ENCODE measurements around the gene PTPRG.

The PTPRG gene

DNA sequence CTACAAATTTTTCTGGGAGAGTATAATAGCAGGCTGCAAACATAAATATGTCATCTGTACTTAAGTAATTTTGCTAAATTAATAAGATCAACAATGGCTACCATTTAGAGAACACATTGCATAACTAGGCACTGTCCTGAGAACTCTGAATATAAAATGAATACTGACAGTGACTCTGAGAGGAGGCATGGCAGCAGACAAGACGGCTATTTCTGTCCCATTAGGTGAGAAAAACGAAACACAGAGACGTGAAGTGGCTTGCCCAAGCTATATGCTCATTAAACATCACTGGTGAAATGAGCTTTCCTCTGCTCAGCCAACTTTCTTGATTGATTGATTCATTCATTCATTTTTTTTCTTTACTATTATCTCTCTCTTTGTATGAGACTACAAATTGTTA lies 384.3 kb downstream of the PTPRG start:
- DNase-seq, result no peak

DNA sequence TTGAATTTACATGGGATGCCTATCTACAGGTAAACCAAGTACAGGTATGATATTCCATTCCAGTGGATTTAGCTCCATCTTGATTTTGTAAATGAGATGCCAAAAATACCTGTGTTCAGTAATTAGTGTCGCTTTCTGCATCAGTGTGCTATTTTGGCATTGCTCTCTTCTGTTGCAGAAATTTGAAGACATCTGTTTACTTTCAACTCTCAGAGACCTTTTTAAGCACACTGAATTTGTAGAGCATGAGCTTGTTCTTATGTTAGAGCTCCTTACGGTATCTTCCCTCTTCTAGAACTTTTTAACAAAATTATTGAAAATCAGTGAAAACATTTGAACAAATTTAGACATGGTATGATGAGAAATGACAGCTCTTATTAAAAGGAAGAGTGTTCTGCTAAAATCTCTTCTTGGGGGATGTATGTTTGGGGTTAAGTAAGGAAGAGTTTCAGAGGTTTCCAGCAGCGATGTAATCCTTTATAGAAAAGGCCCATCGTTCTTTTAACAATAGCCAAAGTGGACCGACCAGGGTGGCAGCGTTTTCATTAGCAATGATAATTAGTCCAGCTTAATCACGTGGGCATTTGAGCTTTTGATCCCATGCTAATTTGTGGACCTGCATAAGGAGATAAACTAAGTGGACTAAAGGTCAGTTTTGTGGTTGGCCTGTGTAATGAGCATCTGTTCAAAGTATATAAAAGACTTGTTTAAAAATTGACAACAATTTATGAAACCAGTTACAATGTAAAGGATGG lies 385.4 kb downstream of the PTPRG start:
- DNase-seq, result no peak

DNA sequence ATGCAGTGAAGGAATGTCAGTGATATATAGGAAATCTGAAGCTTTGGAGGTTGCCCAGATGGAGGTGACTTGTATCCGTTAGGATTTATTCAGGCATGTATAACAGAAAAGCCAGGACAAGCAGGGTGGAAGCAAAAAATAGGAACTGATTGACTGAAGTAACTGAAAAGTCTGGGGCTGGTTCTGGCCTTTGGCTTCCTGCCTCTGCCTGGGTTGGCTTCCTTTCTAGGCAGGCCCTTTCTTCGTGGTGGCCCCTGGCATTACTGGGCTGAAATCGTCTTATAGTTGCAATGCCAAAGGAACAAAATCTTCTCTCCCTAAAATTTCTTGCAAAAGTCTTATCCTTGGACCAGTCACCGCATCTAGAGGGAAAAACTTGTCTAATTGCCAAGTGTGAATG lies 386.1 kb downstream of the PTPRG start:
- DNase-seq, result no peak

DNA sequence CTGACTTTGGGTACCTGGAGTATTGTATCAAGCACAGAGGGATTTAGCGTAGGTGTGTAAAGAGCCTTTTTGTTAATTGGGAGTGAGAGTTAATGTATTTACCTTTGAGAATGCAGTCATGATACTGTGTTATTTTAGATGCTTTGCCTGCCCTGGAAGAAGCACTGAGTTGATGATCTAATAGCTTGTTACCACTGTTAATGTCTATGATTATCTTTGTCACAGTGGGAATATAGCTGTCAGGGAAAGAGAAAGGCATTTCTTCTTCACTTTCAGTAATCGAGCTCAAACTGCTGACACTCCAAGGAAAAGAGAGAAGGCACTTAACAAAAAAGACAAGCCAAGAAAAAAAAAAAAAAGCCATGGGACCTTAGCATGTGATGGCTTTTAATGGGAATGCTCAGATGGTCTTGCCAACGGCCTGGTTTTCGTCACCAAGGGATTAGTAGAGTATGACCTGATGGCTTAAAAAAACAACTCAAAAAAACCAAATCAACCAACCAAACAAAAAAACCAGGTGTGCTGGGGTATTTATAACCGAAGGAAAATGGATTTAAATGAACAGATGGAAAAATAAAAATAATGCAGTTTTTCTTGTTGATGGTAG lies 387.4 kb downstream of the PTPRG start:
- DNase-seq, result no peak

DNA sequence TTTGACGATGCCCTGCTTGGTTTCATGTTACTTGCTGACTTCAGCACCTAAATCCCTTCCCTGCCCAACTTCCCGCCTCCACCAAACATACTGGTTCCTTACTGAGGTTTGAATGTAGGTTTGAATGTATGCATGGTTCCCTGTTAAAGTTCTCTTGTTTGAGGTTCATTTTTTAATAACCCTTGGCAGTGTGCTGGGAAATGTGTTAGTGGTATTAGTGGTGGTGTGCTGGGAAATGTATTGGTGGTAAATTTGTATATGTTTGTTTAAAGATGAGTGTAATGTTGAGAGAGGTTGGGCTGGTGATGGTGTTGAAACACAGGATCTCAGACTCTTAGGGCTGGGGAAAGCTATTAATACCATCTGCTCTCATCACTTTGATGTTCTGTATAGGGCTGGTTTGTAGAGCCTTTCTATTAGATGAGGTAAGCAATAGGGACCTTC lies 392.7 kb downstream of the PTPRG start:
- no peak for DNase-seq

DNA sequence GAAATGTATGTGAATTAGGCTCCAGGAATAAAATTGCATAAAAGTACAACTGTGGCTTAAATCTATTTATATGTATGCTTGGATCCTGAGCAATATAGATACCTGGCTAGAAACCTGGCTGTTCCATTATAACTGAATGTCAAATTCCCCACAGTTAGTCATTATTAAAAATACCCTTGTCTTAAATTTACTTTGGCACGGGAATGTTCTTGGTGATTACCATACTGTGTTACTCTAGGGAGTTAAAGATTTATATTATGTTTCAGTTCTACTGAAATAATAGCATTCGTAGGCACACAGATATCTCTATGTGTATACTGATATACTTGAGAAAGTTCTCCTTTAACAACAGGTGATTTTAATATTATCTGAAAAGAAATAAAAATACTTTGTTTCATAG lies 394.1 kb downstream of the PTPRG start:
- no peak for DNase-seq

DNA sequence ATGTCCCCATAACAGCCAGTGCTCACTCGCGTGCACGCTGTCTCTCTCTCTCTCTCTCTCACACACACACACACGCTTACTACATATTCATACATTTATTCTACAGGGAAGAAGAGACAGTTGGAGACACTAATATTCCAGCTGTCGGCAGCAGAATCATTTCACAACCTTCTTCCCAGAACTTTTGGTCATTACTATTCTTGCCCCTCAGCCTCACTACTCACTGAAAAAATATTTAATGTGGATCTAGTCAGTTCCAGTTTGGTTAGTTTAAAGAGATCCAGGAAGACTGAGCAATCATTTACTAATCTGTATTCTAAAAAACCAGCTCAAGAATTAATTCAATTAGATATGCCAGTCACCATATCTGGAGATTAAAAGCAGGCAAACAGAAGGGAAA lies 394.9 kb downstream of the PTPRG start:
- no peak for DNase-seq

DNA sequence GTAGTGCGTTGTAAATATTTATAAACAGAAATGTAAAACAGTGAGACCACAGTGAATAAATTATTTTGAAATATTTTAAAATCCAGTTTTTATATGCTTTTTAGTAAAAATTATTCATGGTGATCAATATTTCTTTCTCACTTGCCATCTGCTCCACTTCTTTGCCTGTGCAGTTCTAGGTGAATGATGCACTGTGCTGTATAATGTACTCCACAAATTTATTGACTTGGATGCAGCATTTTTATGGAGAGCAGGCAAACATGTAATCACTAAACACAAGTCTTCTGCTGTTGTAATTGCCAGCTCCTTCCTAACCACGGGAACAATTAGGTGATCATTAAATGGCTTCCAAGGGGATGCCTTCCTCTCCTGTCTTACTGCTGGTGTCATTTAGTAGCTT lies 395.9 kb downstream of the PTPRG start:
- no peak for DNase-seq

DNA sequence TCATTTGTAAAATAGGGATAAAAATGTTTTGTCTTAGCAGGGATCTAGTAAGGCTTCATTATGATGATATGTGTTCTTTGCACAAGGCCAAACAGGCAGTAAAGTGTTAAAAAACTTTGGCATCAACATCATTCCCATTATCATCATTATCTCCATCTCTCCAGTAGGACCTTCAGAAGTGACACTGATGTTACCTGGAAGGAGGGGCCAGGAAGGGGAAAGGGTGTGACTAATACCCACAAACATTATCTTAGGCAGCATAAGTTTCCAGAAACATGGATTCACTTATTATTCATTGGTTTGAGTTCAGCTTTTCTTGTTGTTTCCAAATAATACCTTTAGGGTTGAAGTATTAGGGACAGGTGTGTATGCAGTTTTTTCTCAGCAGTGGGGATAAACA lies 399.6 kb downstream of the PTPRG start:
- DNase-seq, result no peak

DNA sequence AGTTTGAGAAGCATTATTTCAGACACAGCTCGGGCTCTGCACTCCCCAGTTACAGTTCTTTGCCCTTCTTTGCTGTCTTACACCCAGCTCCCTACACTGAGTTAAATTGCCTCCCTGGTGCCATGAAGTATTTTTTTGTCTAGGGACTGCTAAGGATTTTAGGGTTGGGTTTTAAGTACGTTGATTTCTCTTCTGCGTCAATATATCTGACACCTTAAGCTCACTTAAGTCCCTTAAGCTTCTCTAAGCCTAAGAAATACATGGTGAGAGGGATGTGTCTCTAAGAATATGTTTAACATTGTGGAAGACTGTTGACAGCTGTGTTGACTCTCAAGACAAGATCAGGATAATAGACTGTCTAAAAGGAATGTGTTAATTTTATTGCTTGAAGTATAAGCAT lies 400.5 kb downstream of the PTPRG start:
- DNase-seq, result no peak

DNA sequence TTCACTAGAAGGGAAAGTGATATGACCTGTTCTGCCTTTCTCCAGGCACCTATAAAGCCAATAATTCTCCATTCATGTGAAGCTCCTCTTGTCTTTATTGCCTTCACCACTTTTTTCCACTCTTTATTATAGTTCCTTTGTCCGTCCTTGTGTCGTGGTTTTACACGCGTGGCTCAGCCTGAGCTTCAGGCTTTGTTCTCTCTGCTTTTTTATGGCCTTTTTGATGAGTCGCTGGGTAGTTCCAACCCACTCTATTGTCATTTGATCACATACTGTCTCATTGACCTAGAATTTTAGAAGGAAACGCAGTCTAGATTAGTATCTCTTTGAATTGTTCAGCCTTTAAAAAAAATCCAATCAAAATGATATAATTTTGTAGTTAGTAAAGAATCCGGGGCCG lies 403.2 kb downstream of the PTPRG start:
- no peak for DNase-seq

DNA sequence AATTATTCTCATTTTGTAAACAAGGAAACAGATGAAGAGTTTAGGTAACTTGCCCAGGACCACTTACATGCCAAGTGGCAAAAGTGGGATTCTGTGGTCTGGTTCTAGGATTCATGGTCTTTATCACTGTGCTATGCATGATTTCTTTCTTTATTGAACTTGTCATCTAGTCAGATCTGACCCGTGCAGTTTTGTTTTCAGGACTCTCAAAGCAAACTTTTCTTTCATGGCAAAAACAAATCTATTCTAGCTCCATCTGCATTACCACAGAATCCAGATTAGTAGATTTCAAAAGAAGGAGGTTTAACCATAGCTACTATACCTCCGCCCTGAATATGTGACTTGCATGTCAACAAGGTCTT lies 404.4 kb downstream of the PTPRG start:
- no peak for DNase-seq

DNA sequence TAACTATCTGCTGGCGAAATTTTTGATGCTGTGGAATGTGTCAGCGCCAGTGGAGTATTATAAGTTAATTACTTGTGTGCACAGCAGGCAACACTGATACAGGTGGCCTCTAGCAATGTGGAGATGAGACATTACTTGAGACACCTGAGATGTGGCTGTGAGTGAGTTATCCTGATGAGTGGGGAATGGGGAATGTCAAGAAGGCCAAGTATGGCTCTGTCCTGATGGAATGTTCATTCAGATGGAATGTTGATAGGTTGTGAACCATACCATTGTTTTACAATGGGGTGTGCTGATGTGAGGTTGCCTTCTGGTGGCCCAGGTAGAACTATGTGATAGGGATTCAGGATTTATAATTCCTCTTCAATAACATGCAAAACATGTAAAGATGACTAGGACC lies 404.8 kb downstream of the PTPRG start:
- no peak for DNase-seq

DNA sequence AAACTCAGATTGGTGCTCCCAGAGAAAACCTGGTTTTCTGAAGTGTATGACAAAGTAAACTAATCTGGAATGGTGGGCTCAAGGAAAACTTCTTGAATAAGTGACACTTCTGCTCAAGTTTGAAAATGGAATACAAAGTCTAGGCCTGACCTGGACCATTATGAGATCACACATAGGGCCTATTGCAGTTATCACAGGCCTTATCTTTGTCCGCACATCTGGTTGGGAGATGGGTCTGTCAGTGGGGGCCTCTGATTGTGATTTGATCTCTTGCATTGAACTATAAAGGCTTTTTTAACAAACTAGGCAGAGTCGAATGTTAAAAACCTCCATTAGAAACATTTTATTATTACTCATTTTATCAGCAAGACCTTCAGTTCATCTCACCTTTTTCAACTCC lies 405.6 kb downstream of the PTPRG start:
- no peak for DNase-seq

DNA sequence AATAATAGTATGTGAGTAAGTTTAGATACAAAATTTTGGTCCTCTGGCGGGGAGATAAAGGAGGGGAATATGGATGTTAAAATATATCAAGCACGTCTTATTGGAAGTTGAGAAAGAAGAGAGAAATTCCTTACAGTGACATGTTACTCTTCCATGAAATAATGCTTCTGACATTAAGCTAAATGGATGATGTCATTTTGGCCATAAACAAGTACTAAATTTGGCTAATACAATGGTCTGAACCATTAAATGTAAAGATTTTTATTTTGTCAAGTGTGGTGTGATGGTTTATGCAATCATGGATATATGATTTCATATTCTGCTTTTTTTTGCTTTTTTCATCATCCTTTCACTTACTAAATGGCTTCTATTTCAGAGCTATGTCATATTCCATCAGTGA lies 406.6 kb downstream of the PTPRG start:
- no peak for DNase-seq

DNA sequence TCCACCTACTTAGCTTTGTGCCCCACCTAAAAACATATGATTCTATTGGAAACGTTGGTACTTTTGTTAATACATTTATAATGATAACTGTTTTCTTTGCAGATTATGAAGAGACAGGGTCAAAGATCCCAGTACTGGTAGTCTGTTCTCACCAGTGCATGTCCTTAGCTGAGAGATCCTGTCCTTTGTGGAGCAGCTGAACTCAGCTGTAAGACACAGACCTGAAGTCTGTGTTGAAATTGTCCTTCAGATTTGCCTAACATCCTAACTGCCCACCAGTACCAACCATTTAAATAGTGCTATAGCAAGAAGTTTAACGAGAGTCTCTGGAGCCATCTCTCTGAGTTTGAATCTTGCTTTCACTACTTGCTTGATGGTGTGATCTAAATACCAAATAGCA lies 413.3 kb downstream of the PTPRG start:
- no peak for DNase-seq

DNA sequence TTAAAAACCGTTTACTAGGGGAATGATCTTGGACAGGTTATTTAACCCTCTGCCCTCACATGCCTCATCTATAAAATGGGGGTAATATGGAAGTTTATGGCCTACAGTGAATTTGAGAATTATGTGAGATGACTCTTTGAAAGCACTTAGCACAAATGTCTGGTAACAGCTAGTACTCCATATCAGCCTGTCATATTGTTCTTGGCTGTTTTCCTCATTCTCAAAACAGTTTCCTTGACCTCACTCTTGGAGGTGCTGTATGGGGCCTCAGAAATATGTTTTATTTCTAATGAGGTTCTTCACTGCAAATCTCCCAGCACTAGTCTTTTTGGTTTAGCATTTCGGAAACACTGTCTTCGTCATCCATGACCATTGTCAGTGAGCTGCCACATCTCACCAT lies 413.8 kb downstream of the PTPRG start:
- no peak for DNase-seq

DNA sequence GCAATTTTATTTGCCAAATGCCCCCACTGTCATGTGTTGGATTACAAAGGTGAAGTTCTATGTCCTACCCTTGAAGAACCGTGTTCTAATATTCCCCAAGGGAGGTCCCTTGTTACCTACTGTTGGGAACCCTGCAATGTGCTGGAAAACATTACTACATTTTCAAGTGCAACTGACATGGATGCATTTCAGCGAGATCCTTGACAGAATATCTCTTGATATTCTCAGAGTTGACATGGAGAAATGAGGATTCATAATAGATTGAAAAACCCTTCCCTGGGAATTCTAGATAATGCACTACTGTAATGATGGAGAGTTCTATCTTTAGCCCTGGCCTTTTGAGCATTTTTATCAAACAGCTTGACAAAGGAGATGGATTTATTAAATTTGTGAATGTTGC lies 414.6 kb downstream of the PTPRG start:
- no peak for DNase-seq

DNA sequence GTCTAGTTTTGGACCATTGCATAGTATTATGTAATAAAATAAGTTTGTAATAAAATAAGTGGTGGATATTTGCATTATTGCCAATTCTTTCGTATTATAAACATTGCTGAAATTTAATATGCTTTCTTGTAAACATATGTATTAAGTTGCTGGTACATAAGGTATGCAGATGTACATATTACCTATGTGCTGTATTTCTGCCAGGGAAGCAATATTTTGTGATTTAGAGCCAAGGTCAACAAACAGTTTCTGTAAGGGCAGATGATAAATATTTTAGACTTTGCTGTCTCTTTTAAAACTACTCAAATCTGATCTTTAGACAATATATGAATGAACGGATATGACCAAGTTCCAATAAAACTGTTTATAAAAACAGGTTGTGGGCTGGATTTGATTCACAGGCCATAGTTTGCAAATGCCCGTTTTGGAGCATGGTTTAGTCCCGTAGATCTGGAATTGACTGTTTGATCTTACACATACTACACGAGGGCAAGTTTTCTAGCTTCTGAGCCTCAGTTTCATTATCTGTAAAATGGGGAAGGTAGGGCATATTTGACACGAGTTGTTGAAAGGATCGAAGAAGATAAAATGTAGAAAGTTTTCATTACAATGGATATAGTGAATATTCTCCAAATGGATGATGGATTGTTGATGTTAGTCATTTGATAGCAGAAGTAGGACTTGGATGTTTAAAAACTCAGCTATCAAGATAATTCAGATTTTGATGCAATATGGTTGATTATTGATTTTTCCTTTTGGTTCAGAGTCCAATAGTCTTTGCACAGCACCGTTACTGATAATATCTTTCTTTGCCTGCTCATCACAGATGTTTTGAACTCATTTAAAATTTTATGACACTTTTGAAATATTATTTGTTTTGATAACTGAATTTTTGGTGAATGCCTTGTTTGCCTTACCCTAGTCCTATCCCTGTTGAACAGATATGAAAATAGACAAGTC lies 417.4 kb downstream of the PTPRG start:
- no peak for DNase-seq

DNA sequence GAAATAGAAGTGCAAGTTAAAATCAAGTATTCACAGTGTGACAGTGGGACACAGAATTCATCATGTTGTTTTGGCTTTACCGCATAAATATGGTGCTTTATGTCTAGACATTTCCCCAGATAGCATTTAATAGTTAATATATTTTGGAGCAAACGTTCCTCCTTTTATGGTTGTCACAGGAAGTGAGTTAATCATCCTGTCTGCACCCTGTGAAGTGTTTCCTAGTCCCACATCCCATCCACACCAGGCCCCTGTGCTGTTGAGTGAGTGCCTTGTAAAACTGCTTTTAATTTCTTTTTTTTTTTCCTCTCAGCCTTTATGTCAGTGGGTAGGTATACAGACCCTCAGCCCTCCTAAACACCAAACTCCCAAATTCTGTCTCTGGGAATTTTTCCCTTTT lies 418.3 kb downstream of the PTPRG start:
- DNase-seq, result no peak

DNA sequence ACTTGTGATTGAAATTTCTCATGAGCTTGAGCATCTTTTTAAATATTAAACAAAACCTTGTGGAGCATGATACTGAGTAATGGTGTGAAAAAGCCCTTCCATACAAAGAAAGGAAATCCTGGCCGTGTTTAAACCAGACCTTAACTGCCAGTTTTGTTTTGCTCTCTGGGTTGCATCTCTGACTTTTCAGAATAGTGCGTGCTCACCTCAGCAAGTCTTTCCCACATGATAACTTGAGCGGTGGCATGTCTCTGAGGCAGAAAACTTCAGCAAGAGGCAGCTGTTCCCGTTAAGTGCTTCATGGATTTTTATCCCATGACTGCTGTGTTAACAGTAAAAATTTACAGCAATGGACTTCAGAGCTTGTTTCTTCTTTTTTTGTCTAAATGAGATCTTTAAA lies 418.7 kb downstream of the PTPRG start:
- DNase-seq, result no peak

DNA sequence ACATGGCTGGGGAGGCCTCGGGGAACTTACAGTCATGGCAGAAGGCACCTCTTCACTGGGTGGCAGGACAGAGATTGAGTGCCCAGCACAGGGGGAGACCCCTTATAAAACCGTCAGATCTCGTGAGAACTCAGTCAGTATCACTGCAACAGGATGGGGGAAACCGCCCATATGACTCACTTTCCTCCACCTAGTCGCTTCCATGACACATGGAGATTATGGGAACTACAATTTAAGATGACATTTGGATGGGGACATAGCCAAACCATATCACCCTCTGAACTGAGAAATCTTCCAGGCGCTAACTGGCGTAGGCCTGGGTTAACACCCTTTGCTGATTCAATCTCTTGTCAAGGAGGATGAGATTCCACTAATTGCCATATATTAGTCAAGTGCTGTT lies 419.7 kb downstream of the PTPRG start:
- DNase-seq, result no peak

DNA sequence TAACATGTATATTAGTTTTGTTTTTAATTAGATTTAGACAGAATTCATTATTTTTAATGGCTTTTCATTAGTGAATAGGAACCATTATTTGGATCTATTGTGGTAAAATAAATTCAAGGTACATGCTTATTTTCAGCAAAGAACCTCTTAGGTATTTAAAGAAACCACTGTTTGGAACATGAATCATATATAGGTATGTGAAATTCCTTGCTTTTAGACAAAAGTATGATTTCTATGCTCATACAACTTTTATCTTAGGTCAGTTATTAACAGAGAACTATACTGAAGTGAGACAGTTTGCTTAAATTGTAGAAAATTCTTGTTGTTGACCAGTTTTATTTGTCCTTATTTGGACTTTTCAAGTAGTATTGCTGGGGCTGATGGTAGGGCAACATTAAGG lies 422.1 kb downstream of the PTPRG start:
- no peak for DNase-seq

DNA sequence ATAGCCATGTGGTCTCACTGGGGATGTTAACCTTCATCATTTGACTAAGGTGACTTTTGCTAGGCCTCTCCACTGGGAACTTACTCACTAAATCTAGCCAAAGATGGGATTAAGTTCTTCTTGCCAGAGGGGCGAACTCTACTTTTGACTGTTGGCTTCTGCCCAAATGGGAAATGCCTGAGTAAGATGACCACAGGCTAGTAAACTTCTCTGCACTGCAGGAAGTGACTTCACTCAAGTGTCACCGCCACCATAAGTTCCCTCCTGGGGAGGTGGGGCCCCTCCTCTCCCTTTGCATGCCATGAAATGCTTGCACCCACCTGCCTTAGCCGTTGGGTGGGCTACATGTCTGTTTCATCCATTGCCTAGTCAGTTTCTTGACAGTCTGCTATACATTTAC lies 423.6 kb downstream of the PTPRG start:
- DNase-seq, result no peak

Data from activated CD4-positive, alpha-beta T cell treated with anti-CD3 and anti-CD28 coated beads, Interleukin-2, amount 50 U/mL, for 48 hours (primary cell).